B cell (primary cell): Measurements from ENCODE around the gene TMEM221.

ENCODE experiments used
- CTCF ChIP-seq: fragments of 200-600 bp; IDR thresholded peaks from one replicate; pipeline ENCODE4 v1.8.0; 2022; ENCODE audit warnings: antibody characterized with exemption, mild to moderate bottlenecking
- EZH2 ChIP-seq: IDR thresholded peaks from 2 replicates; pipeline ENCODE4 v1.6.1; 2012; ENCODE audit warnings: borderline replicate concordance, low read depth, mild to moderate bottlenecking, moderate library complexity, low read length; ENCODE audit not compliant: insufficient read depth, poor library complexity, severe bottlenecking

GRCh38 chr19:17441241-17442021 is 7.0 kb downstream of the TMEM221 start:
- TF ChIP-seq CTCF (peak; percentile 18), EZH2 (no peak)
